GM21360 (cell line): ENCODE results near the gene FGF4.
"Not testable (repeated sequence)": the region's sequence is repeated elsewhere in the genome, so short reads cannot be mapped to it uniquely, and the experiment has no call there.

ENCODE experiments used
- ATAC-seq: cut with Tn5 transposase; IDR thresholded peaks from one replicate; pipeline ENCODE4 v1.9.1; 2021; ENCODE audit warnings: mild to moderate bottlenecking, moderate library complexity; ENCODE audit not compliant: unreplicated experiment

Gene FGF4

GRCh38 chr11:69774354-69775162, 583 bp downstream of the FGF4 start:
- no peak for ATAC-seq

DNA sequence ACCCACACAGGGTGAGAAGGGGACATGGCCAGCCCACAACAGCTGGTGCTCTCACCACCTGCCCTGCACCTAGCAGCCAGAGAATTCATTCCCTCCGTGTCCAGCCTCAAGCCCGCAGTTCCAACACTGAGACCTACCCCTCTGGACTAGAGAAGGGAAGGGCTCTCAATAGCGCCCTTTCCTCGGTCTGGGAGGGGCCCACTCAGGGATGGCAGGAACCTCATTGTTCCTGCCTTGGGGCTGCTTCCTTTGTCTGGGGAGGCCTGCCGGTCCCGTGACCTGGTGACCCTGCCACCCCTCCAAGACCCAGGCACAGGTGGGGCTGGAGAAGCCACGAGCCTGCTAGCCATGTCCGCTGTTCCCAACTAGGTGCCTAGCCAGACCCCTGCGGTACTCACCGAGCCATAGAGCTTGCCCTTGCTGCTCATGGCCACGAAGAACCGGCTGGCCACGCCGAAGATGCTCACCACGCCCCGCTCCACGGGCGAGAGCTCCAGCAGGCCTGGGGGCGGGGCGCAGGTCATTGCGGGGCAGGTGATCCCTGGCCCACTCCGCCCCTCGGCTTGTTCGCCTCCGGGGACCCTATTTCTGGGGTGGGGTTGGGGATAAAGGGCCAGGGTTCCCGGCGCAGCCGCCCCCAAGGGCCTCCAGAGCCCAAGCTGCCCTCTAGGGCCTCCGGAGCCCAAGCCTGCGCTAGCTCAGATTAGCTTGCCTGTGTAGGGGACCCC, 1.4 kb downstream of the FGF4 start:
- ATAC-seq, result no peak

DNA sequence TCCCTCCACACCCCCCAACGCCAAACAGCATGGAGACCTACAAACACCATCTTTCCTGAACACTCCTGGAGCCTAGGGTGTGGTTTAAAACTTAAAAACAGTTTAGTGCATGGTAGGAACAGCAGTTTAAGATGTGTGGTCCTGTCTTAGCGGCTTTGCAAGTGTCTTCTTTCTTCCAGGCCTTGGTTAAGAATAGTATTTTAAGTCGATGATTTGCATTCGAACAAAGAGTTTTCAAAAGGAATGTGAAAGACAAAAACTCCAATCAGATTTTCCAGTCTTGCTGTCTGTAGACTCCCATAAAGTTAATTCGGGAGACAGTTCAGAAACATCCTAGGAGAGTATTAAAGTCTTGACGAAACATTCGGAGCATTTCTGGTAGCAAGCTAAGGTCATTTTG, 3.7 kb downstream of the FGF4 start:
- no peak for ATAC-seq

- ATAC-seq, result no peak
Observed at GRCh38 chr11:69770540-69770939, 4.6 kb downstream of the FGF4 start.

DNA sequence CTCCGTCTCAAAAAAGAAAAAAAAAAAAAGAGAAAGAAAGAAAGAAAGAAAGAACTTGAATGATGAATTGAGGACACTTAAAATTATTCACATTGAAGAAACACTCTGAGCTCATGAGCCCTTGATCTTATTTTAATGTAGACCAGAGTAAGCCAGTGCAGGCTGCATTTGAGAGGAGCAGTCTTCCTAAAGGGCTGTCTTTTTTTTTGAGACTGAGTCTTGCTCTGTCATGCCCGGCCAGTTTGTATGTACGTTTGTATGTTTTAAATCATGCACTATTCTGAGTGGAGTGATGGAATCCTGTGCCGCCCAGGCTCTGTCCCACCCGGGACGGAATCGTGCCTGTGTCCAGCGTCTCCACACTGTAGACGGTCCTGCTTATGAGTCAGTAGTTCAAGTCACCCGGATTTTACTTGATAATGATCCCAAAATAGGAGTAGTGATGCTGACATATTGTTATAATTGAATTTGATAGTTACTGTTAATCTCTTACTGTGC, 9.6 kb downstream of the FGF4 start:
- no peak for ATAC-seq

GRCh38 chr11:69764918-69765317, 10.2 kb downstream of the FGF4 start:
- ATAC-seq, result not testable (repeated sequence)

DNA sequence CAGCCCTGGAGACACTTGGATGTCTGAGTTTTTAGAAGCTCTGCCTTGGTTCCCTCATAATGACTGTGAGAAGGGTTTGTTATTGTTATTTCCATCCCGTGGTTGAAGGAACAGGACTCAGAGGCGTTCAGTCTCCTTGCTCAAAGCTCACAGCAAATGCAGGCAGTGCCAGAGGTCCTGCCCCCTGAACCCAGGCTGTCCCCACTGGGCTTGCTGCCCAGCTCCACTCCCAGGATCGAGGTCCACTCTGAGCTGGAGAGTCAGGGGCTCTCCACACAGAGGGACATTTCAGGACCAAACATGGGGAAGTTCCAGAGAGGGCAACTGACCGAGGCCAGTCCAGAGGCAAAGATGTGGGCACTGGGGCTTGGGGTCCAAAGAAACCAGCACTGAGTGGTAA, 14.8 kb downstream of the FGF4 start:
- no peak for ATAC-seq

DNA sequence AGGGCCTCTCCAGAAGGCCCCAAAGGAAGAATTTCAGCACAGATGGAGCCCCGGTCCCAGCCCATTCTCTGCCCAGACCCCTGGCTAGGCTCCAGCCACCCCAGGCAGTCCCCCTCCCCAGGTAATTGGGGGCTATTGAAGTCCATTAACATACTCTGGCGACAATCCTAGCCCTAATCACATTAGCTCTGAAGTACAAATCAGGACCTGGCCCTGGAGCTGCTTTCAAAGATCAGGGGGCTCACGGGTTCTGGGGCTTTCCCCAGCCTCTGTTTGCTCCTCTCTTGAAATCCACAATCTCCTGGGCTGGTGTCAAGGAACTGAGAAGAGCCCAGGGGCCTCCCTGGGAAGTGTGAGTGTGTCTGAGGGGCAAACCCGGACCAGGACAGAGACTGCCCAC, 22.3 kb downstream of the FGF4 start:
- no peak for ATAC-seq

DNA sequence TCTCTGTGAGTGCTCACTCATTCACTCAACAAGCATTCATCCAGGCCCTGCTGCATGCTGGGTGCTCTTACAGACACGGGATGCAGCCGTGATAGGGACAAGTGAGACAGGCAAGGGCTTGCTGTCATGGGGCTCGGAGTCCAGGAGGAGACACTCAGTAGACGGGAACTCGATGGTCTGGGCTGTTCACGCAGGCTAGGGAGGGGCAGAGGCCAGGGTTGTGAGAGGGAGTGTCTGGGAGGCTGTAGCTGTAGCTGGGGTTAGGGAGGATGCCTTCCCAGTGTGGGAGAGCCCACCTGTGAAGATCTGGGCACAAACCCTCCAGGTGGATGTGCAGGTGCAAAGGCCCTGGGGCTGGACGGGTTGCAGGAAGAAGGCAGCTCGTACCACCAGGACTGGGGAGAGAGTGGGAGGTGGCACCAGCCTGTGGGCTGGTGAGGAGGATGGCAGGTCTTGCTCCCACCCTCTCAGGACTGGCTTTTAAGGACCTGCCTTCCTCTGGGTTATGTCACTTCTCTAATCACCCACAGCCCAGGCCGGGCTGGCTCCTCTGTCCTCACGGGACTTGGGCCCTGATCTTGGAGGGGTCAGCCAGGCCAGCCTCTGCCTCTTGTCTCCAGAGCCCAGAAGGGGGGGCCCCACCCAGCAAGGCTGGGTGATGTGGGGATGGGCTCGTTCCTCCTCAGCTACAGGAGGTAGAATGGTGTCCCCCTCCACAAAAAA, 24.1 kb downstream of the FGF4 start:
- no peak for ATAC-seq

DNA sequence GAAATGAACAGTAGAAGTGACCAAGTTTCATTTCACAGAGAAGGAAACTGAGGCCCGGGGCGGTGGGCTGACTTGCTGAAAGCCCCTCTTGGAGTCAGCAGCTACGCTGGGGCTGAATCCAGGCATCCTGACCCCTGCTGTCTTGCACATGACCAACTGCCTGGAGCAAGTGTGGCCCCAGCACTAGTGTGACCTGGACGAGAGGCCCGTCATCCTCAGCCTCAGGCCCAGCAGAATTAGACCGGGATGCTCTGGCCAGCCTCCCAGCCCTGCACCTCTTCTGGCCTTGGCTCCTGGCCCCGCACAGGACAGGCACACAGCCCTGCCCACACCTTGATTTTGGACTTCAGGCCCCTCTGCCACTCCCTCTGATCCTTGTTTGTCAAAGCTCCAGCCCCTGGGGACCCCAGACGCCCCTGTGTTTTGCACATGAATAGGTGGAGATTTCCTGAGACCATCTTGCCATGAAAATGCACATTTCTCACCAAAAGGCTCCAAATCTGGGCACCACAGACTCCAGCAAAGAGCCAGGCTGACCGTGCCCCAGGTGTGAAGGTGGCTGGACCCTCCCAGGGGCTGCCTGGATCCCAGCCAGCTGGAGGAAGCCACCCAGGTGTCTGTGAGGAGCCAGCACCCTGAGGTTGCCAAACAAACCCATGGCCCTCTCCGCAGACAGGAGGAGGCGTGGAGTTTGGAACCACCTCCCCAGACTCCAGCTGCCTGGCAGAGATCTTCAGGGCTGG, 24.9 kb downstream of the FGF4 start:
- ATAC-seq, result no peak

- no peak for ATAC-seq
Observed at GRCh38 chr11:69748637-69749036, 26.5 kb downstream of the FGF4 start.

GRCh38 chr11:69746752-69747742, 28.1 kb downstream of the FGF4 start:
- no peak for ATAC-seq

DNA sequence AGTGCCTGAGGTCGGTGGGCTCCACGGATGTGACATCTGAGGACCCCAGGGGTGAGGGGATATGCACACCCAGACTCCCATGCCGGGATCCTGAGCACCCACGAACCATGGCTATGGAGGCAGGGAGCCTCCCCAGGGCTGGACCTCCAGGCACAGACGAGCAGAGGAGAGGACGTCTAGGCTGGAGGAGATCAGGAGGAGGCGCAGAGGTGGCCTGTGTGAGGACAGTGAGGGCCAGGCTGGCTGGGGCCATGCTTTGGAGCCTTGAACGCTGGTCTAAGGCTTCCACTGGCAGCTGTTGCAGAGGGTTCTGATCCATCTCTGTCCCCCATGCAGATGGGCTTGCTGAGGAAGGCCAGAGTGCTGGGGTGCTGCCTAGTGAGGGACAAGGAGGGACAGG, 29.0 kb downstream of the FGF4 start:
- ATAC-seq, result no peak

- no peak for ATAC-seq
Observed at GRCh38 chr11:69745201-69745600, 29.9 kb downstream of the FGF4 start.

DNA sequence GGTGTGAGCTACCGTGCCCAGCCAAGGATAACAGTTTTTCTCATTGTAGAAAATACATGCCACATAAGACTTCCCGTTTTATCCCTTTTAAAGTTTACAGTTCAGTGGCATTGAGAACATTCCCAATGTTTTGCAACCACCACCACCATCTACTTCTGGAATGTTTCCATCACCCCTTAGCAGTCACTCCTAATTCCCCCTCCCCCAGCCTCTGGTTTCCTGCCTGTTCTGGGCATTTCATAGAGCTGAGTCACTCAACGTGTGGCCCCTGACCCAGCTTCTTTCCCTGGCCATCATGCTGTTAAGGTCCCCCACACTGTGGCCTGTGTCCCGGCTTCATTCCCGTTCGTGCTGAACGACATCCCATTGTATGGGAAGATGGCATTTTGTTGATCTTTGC, 30.7 kb downstream of the FGF4 start:
- no peak for ATAC-seq

DNA sequence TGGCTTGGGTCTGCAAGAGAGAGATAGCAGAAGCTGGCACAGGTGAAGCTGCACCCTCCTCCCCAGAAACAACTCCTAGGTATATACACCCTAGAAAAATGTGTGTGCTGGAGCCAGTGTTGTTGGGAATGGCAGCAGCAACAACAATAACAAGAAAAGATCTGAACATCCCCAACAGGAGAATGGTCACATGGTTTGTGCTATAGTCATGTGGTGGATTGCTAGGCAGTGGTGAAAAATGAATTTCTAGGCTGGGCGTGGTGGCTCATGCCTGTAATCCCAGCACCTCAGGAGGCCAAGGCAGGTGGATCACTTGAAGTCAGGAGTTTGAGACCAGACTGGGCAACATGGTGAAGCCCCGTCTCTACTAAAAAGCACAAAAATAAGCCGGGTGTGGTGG, 40.3 kb downstream of the FGF4 start:
- no peak for ATAC-seq

DNA sequence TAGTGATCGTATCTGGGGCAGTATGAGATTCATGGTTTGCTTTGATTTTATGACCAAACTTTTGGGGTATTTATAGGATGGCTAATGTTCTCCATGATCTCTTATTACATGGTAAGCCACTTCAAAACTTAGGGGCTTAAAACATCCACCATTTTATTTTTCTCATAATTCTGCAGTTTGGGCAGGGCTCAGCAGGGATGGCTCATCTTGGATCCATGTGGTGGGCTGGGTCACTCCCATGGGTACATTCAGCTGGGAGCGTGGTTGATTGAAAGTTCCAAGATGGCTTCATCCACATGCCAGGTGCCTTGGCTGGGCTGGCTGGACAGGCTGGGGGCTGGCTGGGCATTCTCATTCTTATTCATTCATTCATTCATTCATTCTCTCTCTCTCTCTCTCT, 40.8 kb downstream of the FGF4 start:
- ATAC-seq, result no peak

DNA sequence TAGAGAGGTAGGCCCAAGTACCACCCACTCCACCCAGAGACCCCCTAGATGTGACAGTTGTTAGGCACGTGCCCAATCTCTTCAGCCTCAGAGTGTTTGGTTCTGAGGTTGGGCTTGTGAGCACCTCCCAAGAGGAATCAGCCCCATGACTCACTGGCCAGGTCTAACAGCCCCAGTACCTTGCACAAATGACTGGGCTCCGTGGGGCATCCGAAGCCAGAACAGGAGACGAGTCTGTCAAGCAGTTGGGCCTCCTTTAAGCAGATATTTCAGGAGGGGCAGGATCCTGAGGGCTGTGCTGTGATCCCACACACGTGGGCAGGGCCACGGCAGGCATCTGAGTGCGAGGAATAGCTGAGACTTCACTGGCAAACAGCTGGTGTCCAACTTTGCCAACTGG, 42.2 kb downstream of the FGF4 start:
- no peak for ATAC-seq

DNA sequence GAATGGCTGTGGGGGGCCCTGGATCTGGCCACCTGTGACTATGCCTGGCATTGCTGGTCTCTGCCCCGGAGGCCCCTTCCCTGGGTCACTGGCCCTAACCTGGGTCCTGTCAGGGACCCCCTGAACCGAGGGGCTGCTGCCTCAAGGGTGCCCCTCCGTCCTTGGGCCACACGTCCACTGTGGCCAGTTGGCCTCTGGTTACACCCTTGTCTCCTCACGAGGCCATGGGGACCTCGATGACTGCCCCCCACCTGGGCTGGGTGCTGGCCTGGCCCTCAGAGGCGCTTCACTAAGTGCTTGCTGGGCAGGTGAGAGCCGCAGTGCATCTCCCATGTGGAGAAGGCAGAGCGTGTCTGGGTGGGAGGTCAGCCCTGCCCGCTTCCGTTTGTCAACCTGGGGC, 44.0 kb downstream of the FGF4 start:
- ATAC-seq, result no peak

DNA sequence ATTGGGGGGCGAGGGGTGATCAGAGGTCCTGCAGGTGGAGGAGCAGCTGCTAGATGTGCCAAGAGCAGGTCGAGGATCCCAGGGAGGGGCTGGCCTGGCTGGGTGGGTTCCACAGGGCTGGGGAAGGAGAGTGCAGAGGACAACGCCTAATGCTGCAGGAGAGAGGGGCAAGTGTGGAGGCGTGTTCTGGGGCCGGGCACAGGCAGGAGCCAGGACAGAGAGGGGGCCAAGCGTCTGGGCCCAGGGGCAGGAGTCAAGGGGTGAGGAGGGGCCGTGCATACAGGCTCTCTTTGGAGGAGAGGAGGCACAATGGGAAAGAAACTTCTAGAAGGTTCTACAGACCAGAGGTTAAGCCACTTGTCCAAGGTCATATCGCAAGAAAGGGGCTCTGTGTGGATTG, 44.6 kb downstream of the FGF4 start:
- ATAC-seq, result no peak
